Smooth muscle cell (in vitro differentiated cells): ENCODE data around the gene MGRN1. TPM values are rescaled to one million over a fixed set of nuclear protein-coding genes. Genes with fewer than 3 reads are reported as not detected.

ENCODE experiments used
- DNase-seq: peaks from one replicate; lab custom pipeline; 2025; ENCODE audit not compliant: unreplicated experiment; lab: John Stamatoyannopoulos, UW
- H2AFZ ChIP-seq: fragments of 200-600 bp; sonication (generic); 2 replicates; pipeline ENCODE4 v1.6.0; 2016; ENCODE audit warnings: antibody characterized with exemption, low read depth, mild to moderate bottlenecking
- H3F3A ChIP-seq: fragments of 200-600 bp; sonication (generic); 2 replicates; pipeline ENCODE4 v1.6.0; 2017; ENCODE audit warnings: antibody characterized with exemption, low read depth
- H3K27ac ChIP-seq: fragments of 200-600 bp; sonication (generic); 2 replicates; pipeline ENCODE4 v1.5.1; 2016; ENCODE audit warnings: low read depth, mild to moderate bottlenecking
- H3K27me3 ChIP-seq: fragments of 200-600 bp; sonication (generic); 2 replicates; pipeline ENCODE4 v1.6.1; 2016; ENCODE audit warnings: low read depth, mild to moderate bottlenecking
- H3K36me3 ChIP-seq: fragments of 200-600 bp; sonication (generic); 2 replicates; pipeline ENCODE4 v1.5.1; 2016; ENCODE audit warnings: low read depth
- H3K4me1 ChIP-seq: fragments of 200-600 bp; sonication (generic); 2 replicates; pipeline ENCODE4 v1.5.1; 2016; ENCODE audit warnings: low read depth
- H3K4me2 ChIP-seq: fragments of 200-600 bp; sonication (generic); 2 replicates; pipeline ENCODE4 v1.6.0; 2016; ENCODE audit warnings: mild to moderate bottlenecking
- H3K4me3 ChIP-seq: fragments of 200-600 bp; sonication (generic); 2 replicates; pipeline ENCODE4 v1.5.1; 2016; ENCODE audit warnings: mild to moderate bottlenecking
- H3K79me2 ChIP-seq: fragments of 200-600 bp; sonication (generic); 2 replicates; pipeline ENCODE4 v1.6.0; 2016; ENCODE audit warnings: low read depth, mild to moderate bottlenecking
- H3K9ac ChIP-seq: fragments of 200-600 bp; sonication (generic); 2 replicates; pipeline ENCODE4 v1.6.0; 2016; ENCODE audit warnings: low read depth
- H3K9me3 ChIP-seq: fragments of 200-600 bp; sonication (generic); replicated peaks from 2 replicates; pipeline ENCODE4 v1.5.1; 2016; ENCODE audit warnings: low read depth
- H4K20me1 ChIP-seq: fragments of 200-600 bp; sonication (generic); 2 replicates; pipeline ENCODE4 v1.6.0; 2016; ENCODE audit warnings: low read depth
- WGBS: methylation state at CpG from one replicate; pipeline ENCODE4 v1.1.7; 2016; ENCODE audit warnings: low lambda C conversion rate; 5-methylcytosine and 5-hydroxymethylcytosine counted together
- polyA plus RNA-seq: library from polyadenylated mRNA; unstranded; fragments of >200 nt; fragmentation: Nextera tagmentation; extraction: Ambion mirVana; gene quantifications from 2 replicates; pipeline ENCODE4 v1.2.1, GENCODE V29; 2016
- total RNA-seq: library from RNA; depleted of rRNA; stranded (reverse); fragments of >200 nt; gene quantifications from 2 replicates; pipeline ENCODE4 v1.2.3, GENCODE V29; 2014
- TF ChIP-seq, protein P1 (sequence below): fragments of 200-600 bp; sonication (generic); IDR thresholded peaks from 2 replicates; pipeline ENCODE4 v1.5.1; 2017; ENCODE audit warnings: borderline replicate concordance, mild to moderate bottlenecking, antibody characterized with exemption; ENCODE audit not compliant: insufficient read depth, poor library complexity, severe bottlenecking

MGRN1 gene
- total and polyA plus RNA-seq, 2 experiments from 2014 or later, result 22.0 to 23.2 TPM

DNA sequence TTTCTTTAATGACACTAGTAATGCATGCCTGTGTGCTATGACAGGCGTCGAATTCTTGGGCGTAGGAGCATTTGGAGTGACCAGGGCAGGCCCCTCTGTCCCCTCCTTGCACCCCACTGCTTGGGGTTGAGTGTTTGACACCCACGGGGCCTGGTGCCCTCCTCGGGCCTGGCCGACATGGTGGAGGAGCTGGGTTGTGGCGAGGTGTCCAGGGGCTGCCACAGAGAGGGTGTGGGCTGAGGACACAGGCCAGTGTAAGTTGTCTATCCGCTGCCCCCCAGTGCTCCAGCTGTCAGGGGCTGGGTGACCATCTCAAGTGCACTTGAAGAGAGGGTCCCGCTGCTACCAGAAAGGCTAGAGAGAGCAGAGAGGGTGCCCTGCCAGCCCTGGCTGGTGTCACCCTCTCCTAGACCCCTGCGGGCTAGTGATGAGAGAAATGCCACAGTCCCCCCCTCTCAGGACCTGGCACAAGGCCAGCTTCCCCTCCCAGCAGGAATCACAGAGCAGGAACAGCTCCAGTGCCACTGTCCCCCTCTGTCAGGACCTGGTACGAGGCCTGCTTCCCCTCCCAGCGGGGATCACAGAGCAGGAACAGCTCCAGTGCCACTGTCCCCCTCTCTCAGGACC is 30.5 kb downstream of the MGRN1 start:
- H3K36me3 ChIP-seq, result no peaks in the 10 kb centered on the region
- no peaks in the 10 kb centered on the region for H3K9me3 ChIP-seq
- H3K27ac ChIP-seq, result no peak overlapping the region

DNA sequence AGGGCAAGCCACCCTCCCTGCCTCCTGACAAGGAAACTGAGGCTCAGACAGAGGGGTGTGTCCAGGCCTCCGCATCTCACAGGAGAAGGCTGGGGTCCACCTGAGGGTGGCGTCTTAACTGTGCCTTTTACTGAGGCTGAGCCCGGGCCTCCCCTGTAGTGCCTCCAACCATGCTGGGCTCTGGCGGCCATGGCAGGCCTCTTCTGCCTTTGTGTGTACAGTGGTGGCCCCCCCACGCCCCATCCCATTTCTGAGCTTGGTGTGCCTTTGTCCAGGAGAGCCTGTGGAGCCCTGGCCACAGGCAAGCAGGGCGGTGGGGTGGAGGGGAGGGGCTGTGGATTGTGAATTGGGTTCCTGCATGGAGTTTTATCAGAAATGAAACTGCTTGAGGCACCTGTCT is 31.2 kb downstream of the MGRN1 start:
- no peaks in the 10 kb centered on the region for H3K36me3 ChIP-seq
- H3K9me3 ChIP-seq, result no peaks in the 10 kb centered on the region
- H3K27ac ChIP-seq, result no peak overlapping the region
- H3F3A ChIP-seq, result no peaks in the 10 kb centered on the region
- H3K9ac ChIP-seq, result no peak overlapping the region
- H3K4me1 ChIP-seq, result no peaks in the 10 kb centered on the region
- DNase-seq, result no peak
- no peaks in the 10 kb centered on the region for H3K27me3 ChIP-seq
- TF ChIP-seq, protein P1, sequence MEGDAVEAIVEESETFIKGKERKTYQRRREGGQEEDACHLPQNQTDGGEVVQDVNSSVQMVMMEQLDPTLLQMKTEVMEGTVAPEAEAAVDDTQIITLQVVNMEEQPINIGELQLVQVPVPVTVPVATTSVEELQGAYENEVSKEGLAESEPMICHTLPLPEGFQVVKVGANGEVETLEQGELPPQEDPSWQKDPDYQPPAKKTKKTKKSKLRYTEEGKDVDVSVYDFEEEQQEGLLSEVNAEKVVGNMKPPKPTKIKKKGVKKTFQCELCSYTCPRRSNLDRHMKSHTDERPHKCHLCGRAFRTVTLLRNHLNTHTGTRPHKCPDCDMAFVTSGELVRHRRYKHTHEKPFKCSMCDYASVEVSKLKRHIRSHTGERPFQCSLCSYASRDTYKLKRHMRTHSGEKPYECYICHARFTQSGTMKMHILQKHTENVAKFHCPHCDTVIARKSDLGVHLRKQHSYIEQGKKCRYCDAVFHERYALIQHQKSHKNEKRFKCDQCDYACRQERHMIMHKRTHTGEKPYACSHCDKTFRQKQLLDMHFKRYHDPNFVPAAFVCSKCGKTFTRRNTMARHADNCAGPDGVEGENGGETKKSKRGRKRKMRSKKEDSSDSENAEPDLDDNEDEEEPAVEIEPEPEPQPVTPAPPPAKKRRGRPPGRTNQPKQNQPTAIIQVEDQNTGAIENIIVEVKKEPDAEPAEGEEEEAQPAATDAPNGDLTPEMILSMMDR, result no peak
- WGBS, result 97% methylated on average over 6 of the region's 6 CpGs
- peaks cover 75% of the 10 kb centered on the region for H4K20me1 ChIP-seq
- H3K4me2 ChIP-seq, result no peak overlapping the region
- no peak overlapping the region for H3K4me3 ChIP-seq
- H3K79me2 ChIP-seq, result no peaks in the 10 kb centered on the region
- H2AFZ ChIP-seq, result no peak overlapping the region

More for the DNA sequence above, 30.5 kb downstream of the MGRN1 start:
- TF ChIP-seq, protein P1, result no peak
- no peaks in the 10 kb centered on the region for H3K27me3 ChIP-seq
- H3K4me1 ChIP-seq, result no peaks in the 10 kb centered on the region
- H2AFZ ChIP-seq, result no peak overlapping the region
- H3K4me3 ChIP-seq, result no peak overlapping the region
- H3K4me2 ChIP-seq, result no peak overlapping the region
- no peak overlapping the region for H3K9ac ChIP-seq
- H3F3A ChIP-seq, result no peaks in the 10 kb centered on the region
- peaks cover 75% of the 10 kb centered on the region for H4K20me1 ChIP-seq
- no peaks in the 10 kb centered on the region for H3K79me2 ChIP-seq
- WGBS, result over 99% methylated on average over 12 of the region's 12 CpGs
- no peak for DNase-seq

DNA sequence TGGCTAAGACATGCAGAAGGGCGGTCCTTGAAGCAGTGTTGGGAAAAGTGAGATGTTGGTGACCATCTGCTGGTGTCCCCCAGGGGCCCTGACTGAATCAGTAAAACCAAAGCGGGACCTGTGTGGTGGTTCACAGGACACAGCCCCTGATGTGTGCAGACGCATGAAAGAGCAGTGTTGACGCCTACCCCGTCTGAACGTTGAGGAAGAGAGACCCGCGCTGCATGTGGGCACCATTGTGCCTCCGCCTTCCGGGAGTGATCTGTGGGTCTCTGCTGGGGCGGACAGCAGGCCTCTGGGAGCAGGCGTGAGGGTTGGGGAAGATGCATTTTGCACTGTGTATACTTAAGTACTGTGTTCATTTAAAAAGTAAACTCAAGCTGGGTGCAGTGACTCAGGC is 31.6 kb downstream of the MGRN1 start:
- no peak for DNase-seq
- Histone ChIP-seq H4K20me1 (peaks cover 75% of the 10 kb centered on the region), H3K9ac (no peak overlapping the region), H3K4me1 (no peaks in the 10 kb centered on the region), H3K79me2 (no peaks in the 10 kb centered on the region), H3K4me3 (no peak overlapping the region), H2AFZ (no peak overlapping the region), H3K4me2 (no peak overlapping the region), H3K36me3 (no peaks in the 10 kb centered on the region), H3K9me3 (no peaks in the 10 kb centered on the region), H3F3A (no peaks in the 10 kb centered on the region), H3K27me3 (no peaks in the 10 kb centered on the region), H3K27ac (no peak overlapping the region)
- TF ChIP-seq, protein P1, result no peak
- WGBS, result 94% methylated on average over 12 of the region's 12 CpGs
